Hypothalamus (tissue), 51 donors: Measurements from ENCODE around the gene CDC27.
"Not testable (repeated sequence)": the region's sequence is repeated elsewhere in the genome, so short reads cannot be mapped to it uniquely, and the experiment has no call there.

Source experiments
- DNase-seq, 51 donors: peaks; one replicate each; lab custom pipeline; 2025; lab: John Stamatoyannopoulos, UW

Gene CDC27

GRCh38 chr17:47162013-47162622 is 27.0 kb downstream of the CDC27 start:
- DNase-seq, result no peak

- DNase-seq, result no peak
Observed at GRCh38 chr17:47159315-47159714, 29.8 kb downstream of the CDC27 start.

GRCh38 chr17:47145351-47145750 is 43.7 kb downstream of the CDC27 start:
- no peak for DNase-seq

- no peak for DNase-seq
Observed at GRCh38 chr17:47135235-47135634, 53.9 kb downstream of the CDC27 start.

GRCh38 chr17:47134354-47134753 is 54.7 kb downstream of the CDC27 start:
- DNase-seq, result not testable (repeated sequence)

GRCh38 chr17:47131761-47132160 is 57.3 kb downstream of the CDC27 start:
- no peak for DNase-seq

- DNase-seq, result not testable (repeated sequence)
Observed at GRCh38 chr17:47126835-47127234, 62.3 kb downstream of the CDC27 start.

- peak in 1 of 51 donors; percentile 8 for DNase-seq
Observed at GRCh38 chr17:47123262-47123661, 65.8 kb downstream of the CDC27 start.

- peak in 1 of 51 donors; percentile 27 for DNase-seq
Observed at GRCh38 chr17:47120521-47121095, 68.5 kb downstream of the CDC27 start.

- no peak for DNase-seq
Observed at GRCh38 chr17:47119746-47120520, 69.2 kb downstream of the CDC27 start.

GRCh38 chr17:47117386-47117785 is 71.7 kb downstream of the CDC27 start:
- no peak for DNase-seq

GRCh38 chr17:47106130-47106529 is 83.0 kb downstream of the CDC27 start:
- DNase-seq, result no peak

GRCh38 chr17:47105246-47105645 is 83.8 kb downstream of the CDC27 start:
- not testable (repeated sequence) for DNase-seq

- DNase-seq, result no peak
Observed at GRCh38 chr17:47102914-47103313, 86.2 kb downstream of the CDC27 start.

- DNase-seq, result peak; percentile 31 to 95 (median 81)
Observed at GRCh38 chr17:47099987-47100711, 88.9 kb downstream of the CDC27 start.

GRCh38 chr17:47099451-47099986 is 89.6 kb downstream of the CDC27 start:
- no peak for DNase-seq

- DNase-seq, result no peak
Observed at GRCh38 chr17:47096343-47096742, 92.8 kb downstream of the CDC27 start.

- DNase-seq, result no peak
Observed at GRCh38 chr17:47095268-47095667, 93.8 kb downstream of the CDC27 start.

- no peak for DNase-seq
Observed at GRCh38 chr17:47087093-47087492, 102.0 kb downstream of the CDC27 start.

GRCh38 chr17:47085736-47086135 is 103.4 kb downstream of the CDC27 start:
- no peak for DNase-seq

- no peak for DNase-seq
Observed at GRCh38 chr17:47078801-47079200, 110.3 kb downstream of the CDC27 start.
